Ovary (tissue), 9 donors: ENCODE measurements around the gene CEP104. TPM values are rescaled to one million over a fixed set of nuclear protein-coding genes. Genes with fewer than 3 reads are reported as not detected.

Experiments used
- DNase-seq, 5 donors: peaks; one replicate each; pipeline ENCODE4 v3.0.0-alpha.2; 2019 to 2020
- H3K27ac ChIP-seq, 2 donors: fragments of 200-600 bp; one replicate each; pipeline versions ENCODE4 v1.5.1 to v1.8.0; 2019 to 2022
- H3K27me3 ChIP-seq: fragments of 200-600 bp; one replicate; pipeline ENCODE4 v1.8.0; 2022
- H3K36me3 ChIP-seq: fragments of 200-600 bp; sonication (generic); one replicate; pipeline ENCODE4 v1.5.1; 2019
- H3K4me1 ChIP-seq: one replicate; pipeline ENCODE4 v1.8.1; 2013; ENCODE audit warnings: mild to moderate bottlenecking, moderate library complexity; ENCODE audit not compliant: insufficient read depth
- H3K4me3 ChIP-seq: fragments of 200-600 bp; sonication (generic); one replicate; pipeline ENCODE4 v1.5.1; 2017
- H3K9me3 ChIP-seq, 2 donors: fragments of 200-600 bp in 1 of 2; sonication (generic) in 1 of 2; one replicate each; pipeline versions ENCODE4 v1.5.1 to v1.8.1; 2013 to 2019; ENCODE audit warnings: mild to moderate bottlenecking in 1 of 2, moderate library complexity in 1 of 2
- CTCF ChIP-seq, 3 donors: fragments of 450-650 bp in 2 of 3; fragments of 200-600 bp in 1 of 3; IDR thresholded peaks; one replicate each; pipeline versions ENCODE4 v1.5.1 to v1.8.0; 2016 to 2022; ENCODE audit warnings: antibody characterized with exemption in 3 of 3, mild to moderate bottlenecking in 1 of 3
- EP300 ChIP-seq: sonication (generic); formaldehyde crosslinking; IDR thresholded peaks from one replicate; pipeline ENCODE4 v1.6.1; 2017; ENCODE audit warnings: antibody characterized with exemption
- POLR2A ChIP-seq: fragments of 450-650 bp; IDR thresholded peaks from one replicate; pipeline ENCODE4 v1.6.1; 2017; ENCODE audit warnings: antibody characterized with exemption, mild to moderate bottlenecking, moderate library complexity
- WGBS, 3 donors: extraction: QIAGEN DNeasy Blood & Tissue Kit in 1 of 3; methylation state at CpG; one replicate each; pipeline versions ENCODE4 v1.1.5 to v1.1.7; 2013 to 2017; 5-methylcytosine and 5-hydroxymethylcytosine counted together
- intact Hi-C, 4 donors: fragments of 100-400 bp; cut with DNase I; formaldehyde crosslinking; loops; one replicate each; pipeline versions ENCODE4 v1.11.0 to v1.15.1; 2022 to 2023
- polyA plus RNA-seq, 2 donors: library from polyadenylated mRNA; stranded (reverse); fragments of 200-250 nt in 1 of 2; fragments of 350-450 nt in 1 of 2; fragmentation: Illumina TruSeq in 1 of 2; extraction: RNeasy Lipid Tissue Mini Kit (QIAGEN cat#74804) in 1 of 2; gene quantifications; one replicate each; pipeline ENCODE4 v1.2.3, GENCODE V29; 2013 to 2014
- total RNA-seq, 7 donors: library from RNA; depleted of rRNA in 2 of 7; stranded (reverse); fragments of >200 nt in 2 of 7; fragmentation: NEBNext Ultra II Directional in 3 of 7; extraction: Animal tissue kit (Norgen Biotek cat#: 25700) in 3 of 7; gene quantifications; one replicate each; pipeline versions ENCODE4 v1.1.0 to v1.2.4, GENCODE V29; 2016 to 2023
- donor health status: DM: no; HTN: no; CAD: no; lungs with moderate emphysema.
- donor health status: DM: no; HTN: no; CAD: no.
- donor health status: Bipolar disorder and iron deficiency.
- donor health status: DM: yes; HTN: yes; CAD: no.
- donor health status: DM: no; HTN: no; CAD: no.
- donor health status: DM: yes; HTN: yes; CAD: no.

Gene CEP104
- total and polyA plus RNA-seq, 9 donors, result 7.9 to 40.7 (median 37.6) TPM

- intact Hi-C loops, result no loop called here
- no peaks in the 10 kb centered on the region for H3K9me3 ChIP-seq
- TF ChIP-seq POLR2A, result peak; percentile 45
- TF ChIP-seq CTCF (IDR thresholded peaks at IDR 0.05), result no peak
- TF ChIP-seq EP300, result no peak
- peaks cover 14% of the 10 kb centered on the region for H3K4me1 ChIP-seq
- H3K27me3 ChIP-seq, result no peaks in the 10 kb centered on the region
- peak; percentile 90 to 95 (median 93) for DNase-seq
- 1 to 4% (median 2%) methylated on average over 38 to 60 of the region's 60 CpGs for WGBS, 3 donors
- peak within 1 kb of the TSS; percentile 95 for H3K4me3 ChIP-seq
- H3K36me3 ChIP-seq, result no peaks in the 10 kb centered on the region
- H3K27ac ChIP-seq, result no peak within 1 kb of the TSS
Observed at GRCh38 chr1:3796215-3797061, 60.6 kb downstream of the CEP104 start, which contains the start of gene LRRC47. LRRC47 (minus strand) TSS chr1:3796498; CDS start chr1:3796476, 22 bp downstream.

GRCh38 chr1:3795453-3796214 is 61.4 kb downstream of the CEP104 start:
- Histone ChIP-seq H3K27ac (no peak overlapping the region), H3K27me3 (no peaks in the 10 kb centered on the region), H3K36me3 (no peaks in the 10 kb centered on the region), H3K4me1 (peaks cover 14% of the 10 kb centered on the region), H3K4me3 (peak overlapping the region; percentile 95), H3K9me3 (no peaks in the 10 kb centered on the region)
- peak in 2 of 5 donors; percentile 35 to 52 for DNase-seq
- intact Hi-C loops, result no loop called here
- no peak for TF ChIP-seq CTCF (IDR thresholded peaks at IDR 0.05)
- TF ChIP-seq EP300, result no peak
- no peak for TF ChIP-seq POLR2A
- 0 to 1% (median 1%) methylated on average over 43 to 53 of the region's 53 CpGs for WGBS, 3 donors

GRCh38 chr1:3790952-3791351 is 66.1 kb downstream of the CEP104 start:
- 67 to 72% (median 68%) methylated on average over 18 of the region's 18 CpGs for WGBS, 3 donors
- H3K27ac ChIP-seq, result no peak overlapping the region
- no peak overlapping the region for H3K4me3 ChIP-seq
- H3K36me3 ChIP-seq, result no peaks in the 10 kb centered on the region
- intact Hi-C loops, result no loop called here
- H3K9me3 ChIP-seq, result no peaks in the 10 kb centered on the region
- TF ChIP-seq EP300, result no peak
- no peak for TF ChIP-seq CTCF (IDR thresholded peaks at IDR 0.05)
- TF ChIP-seq POLR2A, result no peak
- no peaks in the 10 kb centered on the region for H3K27me3 ChIP-seq
- no peak for DNase-seq
- H3K4me1 ChIP-seq, result peaks cover 15% of the 10 kb centered on the region

GRCh38 chr1:3790500-3790923 is 66.5 kb downstream of the CEP104 start:
- Histone ChIP-seq H3K36me3 (no peaks in the 10 kb centered on the region), H3K27me3 (no peaks in the 10 kb centered on the region), H3K4me1 (peaks cover 15% of the 10 kb centered on the region), H3K4me3 (no peak overlapping the region), H3K9me3 (no peaks in the 10 kb centered on the region), H3K27ac (no peak overlapping the region)
- TF ChIP-seq EP300 (no peak), POLR2A (no peak), CTCF (IDR thresholded peaks at IDR 0.05) (no peak)
- no peak for DNase-seq
- 55 to 56% (median 55%) methylated on average over 6 to 12 of the region's 12 CpGs for WGBS, 3 donors
- intact Hi-C loops, result no loop called here
